GM12878 (cell line): Measurements from ENCODE around the gene COMMD1. TPM values are rescaled to one million over a fixed set of nuclear protein-coding genes. Genes with fewer than 3 reads are reported as not detected.

Experiments
- ATAC-seq: fragments of 200-7000 bp; cut with Tn5 transposase; 3 replicates; pipeline ENCODE4 v1.9.1; 2020; ENCODE audit warnings: mild to moderate bottlenecking, moderate library complexity
- BruUV-seq: library from RNA; stranded (reverse); fragments of 400-500 nt; replicated peaks from 2 replicates; lab custom pipeline; 2021; lab: Mats Ljungman, UMichigan
- CTCF ChIA-PET: fragments of 300-600 bp; sonication (Branson Sonifier 250); formaldehyde crosslinking; extraction: SDS; loops from one replicate; lab custom pipeline; 2021; ENCODE audit warnings: inconsistent platforms; lab: Yijun Ruan, JAX
- POLR2A ChIA-PET: fragments of 350-600 bp; formaldehyde crosslinking; extraction: SDS; loops from one replicate; lab custom pipeline; 2021; ENCODE audit warnings: inconsistent platforms; lab: Charles Lee
- RAD21 ChIA-PET: fragments of 300-600 bp; sonication (Branson Sonifier 250); formaldehyde crosslinking; loops from one replicate; lab custom pipeline; 2023; ENCODE audit warnings: antibody characterized with exemption; ENCODE audit not compliant: unreplicated experiment; lab: Charles Lee
- SMC1A ChIA-PET: fragments of 300-600 bp; sonication (Branson Sonifier 250); formaldehyde crosslinking; loops from one replicate; lab custom pipeline; 2023; ENCODE audit not compliant: unreplicated experiment, uncharacterized antibody; lab: Charles Lee
- DNase-seq: peaks from one replicate; pipeline ENCODE4 v3.0.0-alpha.2; 2011; ENCODE audit warnings: low read depth, low spot score
- FAIRE-seq: peaks from 3 replicates; lab custom pipeline; 2011; peaks lifted over from hg19 to GRCh38; lab: Jason Lieb, UNC
- H2AFZ ChIP-seq: 2 replicates; pipeline ENCODE4 v1.6.0; 2011; ENCODE audit warnings: low read depth, low read length, control low read depth; ENCODE audit not compliant: control insufficient read depth
- H3K27ac ChIP-seq: 2 replicates; pipeline ENCODE4 v1.5.1; 2011; ENCODE audit warnings: control low read depth; ENCODE audit not compliant: control insufficient read depth, insufficient read depth
- H3K27me3 ChIP-seq, 2 experiments: replicated peaks in 1 of 2; 2 replicates each; pipeline versions ENCODE4 v1.6.0 to v1.6.1; 2011; ENCODE audit warnings: low read length in 1 of 2; ENCODE audit not compliant: control insufficient read depth in 2 of 2, insufficient read depth in 2 of 2
- H3K36me3 ChIP-seq, 2 experiments: 2 replicates each; pipeline ENCODE4 v1.5.1; 2011; ENCODE audit warnings: low read length in 1 of 2; ENCODE audit not compliant: control insufficient read depth in 2 of 2, insufficient read depth in 2 of 2
- H3K4me1 ChIP-seq: 2 replicates; pipeline ENCODE4 v1.6.1; 2011; ENCODE audit warnings: mild to moderate bottlenecking, low read length, moderate library complexity, mixed read lengths; ENCODE audit not compliant: control insufficient read depth, insufficient read depth
- H3K4me2 ChIP-seq: 2 replicates; pipeline ENCODE4 v1.6.0; 2011; ENCODE audit warnings: control low read depth; ENCODE audit not compliant: control insufficient read depth, insufficient read depth
- H3K4me3 ChIP-seq: fragments of 200-600 bp; sonication (generic); 2 replicates; pipeline ENCODE4 v1.5.1; 2016
- H3K79me2 ChIP-seq: 2 replicates; pipeline ENCODE4 v1.6.0; 2011; ENCODE audit warnings: low read length; ENCODE audit not compliant: control insufficient read depth, insufficient read depth
- H3K9ac ChIP-seq: 2 replicates; pipeline ENCODE4 v1.8.0; 2011; ENCODE audit warnings: low read length, control low read depth, mixed read lengths; ENCODE audit not compliant: control insufficient read depth, insufficient read depth
- H3K9me3 ChIP-seq: replicated peaks from 3 replicates; pipeline ENCODE4 v1.5.1; 2011; ENCODE audit warnings: mild to moderate bottlenecking, low read length; ENCODE audit not compliant: control insufficient read depth, insufficient read depth
- H4K20me1 ChIP-seq: 2 replicates; pipeline ENCODE4 v1.6.0; 2011; ENCODE audit not compliant: control insufficient read depth, insufficient read depth
- CBFB ChIP-seq: IDR thresholded peaks from 2 replicates; pipeline ENCODE4 v1.6.1; 2016; ENCODE audit warnings: antibody characterized with exemption, low read depth
- CREM ChIP-seq: IDR thresholded peaks from 2 replicates; pipeline ENCODE4 v1.6.1; 2014; ENCODE audit warnings: antibody characterized with exemption, low read depth
- ETV6 ChIP-seq, 2 experiments: fragments of 450-650 bp in 1 of 2; IDR thresholded peaks in 1 of 2; conservative IDR thresholded peaks in 1 of 2; 2 replicates each; pipeline ENCODE4 v1.6.1; 2014; ENCODE audit warnings: antibody characterized with exemption in 1 of 2, borderline replicate concordance in 1 of 2, low read depth in 1 of 2, mild to moderate bottlenecking in 1 of 2, moderate library complexity in 1 of 2
- FOXK2 ChIP-seq: fragments of 450-650 bp; IDR thresholded peaks from 2 replicates; pipeline ENCODE4 v1.6.1; 2017; ENCODE audit warnings: mild to moderate bottlenecking, moderate library complexity
- KLF5 ChIP-seq: fragments of 450-650 bp; IDR thresholded peaks from 2 replicates; pipeline ENCODE4 v1.6.1; 2014; ENCODE audit warnings: mild to moderate bottlenecking; ENCODE audit not compliant: partially characterized antibody
- NFYB ChIP-seq: IDR thresholded peaks from 2 replicates; pipeline ENCODE4 v1.6.1; 2011; ENCODE audit warnings: low read depth, mild to moderate bottlenecking, low read length, improper control_type of control experiment, moderate library complexity; ENCODE audit not compliant: insufficient read depth
- SP1 ChIP-seq: IDR thresholded peaks from one replicate; pipeline ENCODE4 v1.6.1; 2011; ENCODE audit warnings: low read depth, low read length
- YBX1 ChIP-seq: fragments of 450-650 bp; IDR thresholded peaks from 2 replicates; pipeline ENCODE4 v1.6.1; 2016; ENCODE audit warnings: antibody characterized with exemption
- WGBS: methylation state at CpG from one replicate; pipeline ENCODE4 v1.1.6; 2016; ENCODE audit warnings: low lambda C conversion rate; ENCODE audit not compliant: insufficient replicate concordance, insufficient coverage; ENCODE audit errors: missing lambda C conversion rate; 5-methylcytosine and 5-hydroxymethylcytosine counted together
- in situ Hi-C: fragments of 300-500 bp; cut with MboI; formaldehyde crosslinking; loops from 9 replicates; pipeline ENCODE4 v1.14.3; 2018; ENCODE audit warnings: mixed read lengths
- intact Hi-C: fragments of 100-400 bp; cut with micrococcal nuclease; formaldehyde crosslinking; loops from one replicate; pipeline ENCODE4 v1.14.2; 2022; ENCODE audit not compliant: unreplicated experiment
- polyA plus RNA-seq, 11 experiments: library from polyadenylated mRNA; depleted of rRNA in 4 of 11; unstranded in 6 of 11; stranded (reverse) in 5 of 11; fragments of >200 nt; fragmentation: Nextera tagmentation in 4 of 11; fragmentation: Illumina TruSeq in 1 of 11; extraction: Ambion mirVana in 4 of 11; extraction: Trizol in 1 of 11; gene quantifications; 1 replicate in 1 of 11; 2 replicates in 10 of 11; pipeline versions ENCODE4 v1.2.1 to v1.2.3, GENCODE V29; 2011 to 2016; ENCODE audit warnings: inconsistent platforms in 2 of 11, missing spikeins in 2 of 11, low read depth in 1 of 11
- total RNA-seq, 4 experiments: library from RNA; depleted of rRNA in 3 of 4; stranded (reverse); fragments of >200 nt in 3 of 4; fragmentation: Illumina TruSeq in 1 of 4; extraction: Trizol in 1 of 4; gene quantifications; 2 replicates each; pipeline versions ENCODE4 v1.2.1 to v1.2.3, GENCODE V29; 2013 to 2021
- TF ChIP-seq, protein P1 (sequence below): IDR thresholded peaks from 2 replicates; pipeline ENCODE4 v1.6.1; 2011; ENCODE audit warnings: mild to moderate bottlenecking, low read depth, low read length, moderate library complexity; ENCODE audit not compliant: insufficient replicate concordance
- TF ChIP-seq, protein P2 (sequence below): fragments of 450-650 bp; IDR thresholded peaks from 2 replicates; pipeline ENCODE4 v1.6.1; 2017; ENCODE audit warnings: mild to moderate bottlenecking, moderate library complexity
- TF ChIP-seq, protein P3 (sequence below): fragments of 450-650 bp; formaldehyde crosslinking; IDR thresholded peaks from 2 replicates; pipeline ENCODE4 v1.5.0; 2022; ENCODE audit warnings: mild to moderate bottlenecking, missing genetic modification characterization
- TF ChIP-seq, protein P4 (sequence below): fragments of 450-650 bp; IDR thresholded peaks from 2 replicates; pipeline ENCODE4 v1.6.1; 2017; ENCODE audit warnings: mild to moderate bottlenecking, low read depth, inconsistent platforms; ENCODE audit not compliant: poor library complexity, severe bottlenecking

COMMD1 gene
- total and polyA plus RNA-seq, 10 of the 15 experiments (the other 5 are each of a cell fraction or from before 2014, with no cell fraction given), result 39.7 to 210 (median 53.7) TPM

DNA sequence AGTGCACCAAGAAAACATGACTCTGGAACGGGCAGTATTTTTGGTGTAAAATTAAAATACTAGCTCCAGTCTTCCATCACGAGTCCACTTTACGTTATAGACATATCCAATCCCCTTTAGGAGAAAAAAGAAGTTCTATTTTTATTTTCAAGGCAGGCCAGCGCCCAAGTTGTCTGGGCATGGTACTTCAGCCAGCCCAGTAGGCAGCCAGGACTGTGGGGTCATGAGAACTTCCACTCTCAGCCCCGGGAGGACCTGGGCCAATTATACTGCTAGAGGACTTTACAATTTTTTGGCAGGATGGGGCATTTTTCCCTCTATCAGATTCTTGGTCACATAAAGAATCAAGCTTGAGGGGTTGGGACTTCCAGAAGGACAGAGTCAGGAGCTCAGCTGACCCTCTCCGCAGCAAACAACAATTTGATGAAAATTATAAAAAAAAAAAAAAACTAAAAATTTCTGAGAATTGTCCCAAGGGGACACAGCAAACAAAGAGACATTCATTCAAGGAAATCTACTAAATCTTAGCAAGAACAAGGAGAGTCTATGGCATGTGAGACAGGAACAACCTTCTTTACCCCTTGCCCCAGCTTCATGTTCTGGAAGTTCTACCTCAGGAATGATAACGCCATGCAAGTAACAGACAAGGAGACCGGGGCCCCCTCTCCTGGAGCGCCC, 253.1 kb downstream of the COMMD1 start:
- Histone ChIP-seq H3K4me1 (peaks cover 4% of the 10 kb centered on the region; the same call in 1 of the 2 replicates), H3K27ac (no peak overlapping the region), H4K20me1 (no peaks in the 10 kb centered on the region), H3K27me3 (no peaks in the 10 kb centered on the region), H2AFZ (no peak overlapping the region), H3K79me2 (no peaks in the 10 kb centered on the region), H3K9me3 (peaks cover 2% of the 10 kb centered on the region; the same call in 1 of the 3 replicates), H3K4me2 (no peak overlapping the region), H3K4me3 (no peak overlapping the region), H3K9ac (no peak overlapping the region), H3K36me3 (no peaks in the 10 kb centered on the region)
- ChIA-PET SMC1A (interaction anchor here (0.7 to 1.7 kb wide), 6 partner anchors 9 to 104 kb away, joined by 3 to 4 read pairs (median 3); no protein-coding TSS in a partner anchor), CTCF (interaction anchor here (1.6 kb wide), 1 partner anchor 28 kb away, joined by 4 read pairs; no protein-coding TSS in a partner anchor), POLR2A (interaction anchor here (0.5 to 0.6 kb wide), 2 partner anchors 93 to 136 kb away, joined by 3 to 4 read pairs; no protein-coding TSS in a partner anchor), RAD21 (no interaction called here)
- FAIRE-seq, result no peak
- intact Hi-C loops, result no loop called here
- WGBS, result 89% methylated on average over 9 of the region's 9 CpGs
- no peak for ATAC-seq
- no TSS peak for BruUV-seq
- DNase-seq, result no peak
- in situ Hi-C loops, result no loop called here
- TF ChIP-seq CBFB, result no peak
- TF ChIP-seq ETV6 (conservative IDR thresholded peaks at IDR 0.05 in 1 of 2, IDR thresholded peaks at IDR 0.05 in 1 of 2; ENCODE audit: borderline replicate concordance in 1 of 2, low read depth in 1 of 2), result no peak
- TF ChIP-seq, protein P1, sequence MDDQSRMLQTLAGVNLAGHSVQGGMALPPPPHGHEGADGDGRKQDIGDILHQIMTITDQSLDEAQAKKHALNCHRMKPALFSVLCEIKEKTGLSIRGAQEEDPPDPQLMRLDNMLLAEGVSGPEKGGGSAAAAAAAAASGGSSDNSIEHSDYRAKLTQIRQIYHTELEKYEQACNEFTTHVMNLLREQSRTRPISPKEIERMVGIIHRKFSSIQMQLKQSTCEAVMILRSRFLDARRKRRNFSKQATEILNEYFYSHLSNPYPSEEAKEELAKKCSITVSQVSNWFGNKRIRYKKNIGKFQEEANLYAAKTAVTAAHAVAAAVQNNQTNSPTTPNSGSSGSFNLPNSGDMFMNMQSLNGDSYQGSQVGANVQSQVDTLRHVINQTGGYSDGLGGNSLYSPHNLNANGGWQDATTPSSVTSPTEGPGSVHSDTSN, result no peak
- TF ChIP-seq, protein P2, sequence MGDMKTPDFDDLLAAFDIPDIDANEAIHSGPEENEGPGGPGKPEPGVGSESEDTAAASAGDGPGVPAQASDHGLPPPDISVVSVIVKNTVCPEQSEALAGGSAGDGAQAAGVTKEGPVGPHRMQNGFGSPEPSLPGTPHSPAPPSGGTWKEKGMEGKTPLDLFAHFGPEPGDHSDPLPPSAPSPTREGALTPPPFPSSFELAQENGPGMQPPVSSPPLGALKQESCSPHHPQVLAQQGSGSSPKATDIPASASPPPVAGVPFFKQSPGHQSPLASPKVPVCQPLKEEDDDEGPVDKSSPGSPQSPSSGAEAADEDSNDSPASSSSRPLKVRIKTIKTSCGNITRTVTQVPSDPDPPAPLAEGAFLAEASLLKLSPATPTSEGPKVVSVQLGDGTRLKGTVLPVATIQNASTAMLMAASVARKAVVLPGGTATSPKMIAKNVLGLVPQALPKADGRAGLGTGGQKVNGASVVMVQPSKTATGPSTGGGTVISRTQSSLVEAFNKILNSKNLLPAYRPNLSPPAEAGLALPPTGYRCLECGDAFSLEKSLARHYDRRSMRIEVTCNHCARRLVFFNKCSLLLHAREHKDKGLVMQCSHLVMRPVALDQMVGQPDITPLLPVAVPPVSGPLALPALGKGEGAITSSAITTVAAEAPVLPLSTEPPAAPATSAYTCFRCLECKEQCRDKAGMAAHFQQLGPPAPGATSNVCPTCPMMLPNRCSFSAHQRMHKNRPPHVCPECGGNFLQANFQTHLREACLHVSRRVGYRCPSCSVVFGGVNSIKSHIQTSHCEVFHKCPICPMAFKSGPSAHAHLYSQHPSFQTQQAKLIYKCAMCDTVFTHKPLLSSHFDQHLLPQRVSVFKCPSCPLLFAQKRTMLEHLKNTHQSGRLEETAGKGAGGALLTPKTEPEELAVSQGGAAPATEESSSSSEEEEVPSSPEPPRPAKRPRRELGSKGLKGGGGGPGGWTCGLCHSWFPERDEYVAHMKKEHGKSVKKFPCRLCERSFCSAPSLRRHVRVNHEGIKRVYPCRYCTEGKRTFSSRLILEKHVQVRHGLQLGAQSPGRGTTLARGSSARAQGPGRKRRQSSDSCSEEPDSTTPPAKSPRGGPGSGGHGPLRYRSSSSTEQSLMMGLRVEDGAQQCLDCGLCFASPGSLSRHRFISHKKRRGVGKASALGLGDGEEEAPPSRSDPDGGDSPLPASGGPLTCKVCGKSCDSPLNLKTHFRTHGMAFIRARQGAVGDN, result no peak
- TF ChIP-seq, protein P3, sequence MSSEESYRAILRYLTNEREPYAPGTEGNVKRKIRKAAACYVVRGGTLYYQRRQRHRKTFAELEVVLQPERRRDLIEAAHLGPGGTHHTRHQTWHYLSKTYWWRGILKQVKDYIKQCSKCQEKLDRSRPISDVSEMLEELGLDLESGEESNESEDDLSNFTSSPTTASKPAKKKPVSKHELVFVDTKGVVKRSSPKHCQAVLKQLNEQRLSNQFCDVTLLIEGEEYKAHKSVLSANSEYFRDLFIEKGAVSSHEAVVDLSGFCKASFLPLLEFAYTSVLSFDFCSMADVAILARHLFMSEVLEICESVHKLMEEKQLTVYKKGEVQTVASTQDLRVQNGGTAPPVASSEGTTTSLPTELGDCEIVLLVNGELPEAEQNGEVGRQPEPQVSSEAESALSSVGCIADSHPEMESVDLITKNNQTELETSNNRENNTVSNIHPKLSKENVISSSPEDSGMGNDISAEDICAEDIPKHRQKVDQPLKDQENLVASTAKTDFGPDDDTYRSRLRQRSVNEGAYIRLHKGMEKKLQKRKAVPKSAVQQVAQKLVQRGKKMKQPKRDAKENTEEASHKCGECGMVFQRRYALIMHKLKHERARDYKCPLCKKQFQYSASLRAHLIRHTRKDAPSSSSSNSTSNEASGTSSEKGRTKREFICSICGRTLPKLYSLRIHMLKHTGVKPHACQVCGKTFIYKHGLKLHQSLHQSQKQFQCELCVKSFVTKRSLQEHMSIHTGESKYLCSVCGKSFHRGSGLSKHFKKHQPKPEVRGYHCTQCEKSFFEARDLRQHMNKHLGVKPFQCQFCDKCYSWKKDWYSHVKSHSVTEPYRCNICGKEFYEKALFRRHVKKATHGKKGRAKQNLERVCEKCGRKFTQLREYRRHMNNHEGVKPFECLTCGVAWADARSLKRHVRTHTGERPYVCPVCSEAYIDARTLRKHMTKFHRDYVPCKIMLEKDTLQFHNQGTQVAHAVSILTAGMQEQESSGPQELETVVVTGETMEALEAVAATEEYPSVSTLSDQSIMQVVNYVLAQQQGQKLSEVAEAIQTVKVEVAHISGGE (CRISPR knock-in tag), result no peak
- no peak for TF ChIP-seq KLF5
- TF ChIP-seq FOXK2, result no peak
- TF ChIP-seq NFYB, result no peak
- TF ChIP-seq, protein P4, sequence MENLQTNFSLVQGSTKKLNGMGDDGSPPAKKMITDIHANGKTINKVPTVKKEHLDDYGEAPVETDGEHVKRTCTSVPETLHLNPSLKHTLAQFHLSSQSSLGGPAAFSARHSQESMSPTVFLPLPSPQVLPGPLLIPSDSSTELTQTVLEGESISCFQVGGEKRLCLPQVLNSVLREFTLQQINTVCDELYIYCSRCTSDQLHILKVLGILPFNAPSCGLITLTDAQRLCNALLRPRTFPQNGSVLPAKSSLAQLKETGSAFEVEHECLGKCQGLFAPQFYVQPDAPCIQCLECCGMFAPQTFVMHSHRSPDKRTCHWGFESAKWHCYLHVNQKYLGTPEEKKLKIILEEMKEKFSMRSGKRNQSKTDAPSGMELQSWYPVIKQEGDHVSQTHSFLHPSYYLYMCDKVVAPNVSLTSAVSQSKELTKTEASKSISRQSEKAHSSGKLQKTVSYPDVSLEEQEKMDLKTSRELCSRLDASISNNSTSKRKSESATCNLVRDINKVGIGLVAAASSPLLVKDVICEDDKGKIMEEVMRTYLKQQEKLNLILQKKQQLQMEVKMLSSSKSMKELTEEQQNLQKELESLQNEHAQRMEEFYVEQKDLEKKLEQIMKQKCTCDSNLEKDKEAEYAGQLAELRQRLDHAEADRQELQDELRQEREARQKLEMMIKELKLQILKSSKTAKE, result no peak
- no peak for TF ChIP-seq YBX1
- TF ChIP-seq CREM, result no peak
- no peak for TF ChIP-seq SP1
